SKM-1 (cell line): Measurements from ENCODE around the gene GOLPH3.
"Not testable (repeated sequence)": the region's sequence is repeated elsewhere in the genome, so short reads cannot be mapped to it uniquely, and the experiment has no call there.

Experiments
- DNase-seq: peaks from one replicate; lab custom pipeline; 2025; ENCODE audit not compliant: unreplicated experiment; lab: John Stamatoyannopoulos, UW

Gene GOLPH3

DNA sequence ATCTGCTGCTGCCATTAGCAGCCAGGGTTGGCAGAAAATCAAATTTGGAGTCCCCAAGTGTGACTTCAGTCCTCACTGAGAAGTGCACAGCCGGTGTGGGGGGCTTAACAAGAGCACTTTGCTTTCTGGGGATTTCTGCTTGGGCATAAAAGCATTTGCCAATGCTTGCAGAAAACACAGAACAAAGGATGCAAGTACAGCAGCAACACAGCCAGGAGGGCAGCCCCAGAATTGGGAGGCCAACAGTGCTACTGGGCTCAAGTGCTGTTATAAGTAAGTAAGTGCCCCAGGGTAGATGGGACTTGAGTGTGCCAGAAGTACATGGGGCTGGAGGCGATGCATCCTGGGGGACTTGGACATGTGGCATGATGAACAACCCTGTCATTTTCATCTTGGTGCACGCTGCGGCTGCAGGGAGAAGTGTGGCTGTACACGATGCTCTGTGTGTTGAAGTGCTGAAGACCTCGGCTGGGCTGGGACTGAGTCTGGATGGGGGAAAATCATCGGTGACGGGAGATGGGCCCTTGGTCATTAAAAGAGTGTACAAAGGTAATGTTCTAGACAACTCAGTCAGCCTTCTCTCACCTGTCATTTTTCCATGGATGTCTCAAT lies 73.3 kb downstream of the GOLPH3 start:
- DNase-seq: no peak

DNA sequence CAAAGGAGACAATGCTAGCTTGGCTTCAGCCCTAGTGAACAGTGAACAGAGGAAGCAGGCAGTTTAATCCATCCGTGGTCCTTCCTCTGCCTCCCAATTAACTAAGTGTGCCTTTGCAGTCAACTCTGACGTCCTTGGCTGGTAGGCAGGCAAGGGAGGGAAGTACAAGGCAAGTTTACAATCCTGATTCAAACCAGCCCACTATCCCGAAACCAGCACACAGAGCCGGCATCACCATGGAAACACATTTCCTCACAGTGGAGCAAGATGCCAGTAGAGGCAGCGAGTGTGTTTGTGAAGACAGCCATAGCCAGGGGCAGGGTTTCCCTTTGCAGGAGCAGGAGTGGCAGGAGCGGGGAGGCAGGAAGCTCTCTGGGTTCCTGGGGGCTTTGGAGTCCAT lies 73.9 kb downstream of the GOLPH3 start:
- DNase-seq: no peak

DNA sequence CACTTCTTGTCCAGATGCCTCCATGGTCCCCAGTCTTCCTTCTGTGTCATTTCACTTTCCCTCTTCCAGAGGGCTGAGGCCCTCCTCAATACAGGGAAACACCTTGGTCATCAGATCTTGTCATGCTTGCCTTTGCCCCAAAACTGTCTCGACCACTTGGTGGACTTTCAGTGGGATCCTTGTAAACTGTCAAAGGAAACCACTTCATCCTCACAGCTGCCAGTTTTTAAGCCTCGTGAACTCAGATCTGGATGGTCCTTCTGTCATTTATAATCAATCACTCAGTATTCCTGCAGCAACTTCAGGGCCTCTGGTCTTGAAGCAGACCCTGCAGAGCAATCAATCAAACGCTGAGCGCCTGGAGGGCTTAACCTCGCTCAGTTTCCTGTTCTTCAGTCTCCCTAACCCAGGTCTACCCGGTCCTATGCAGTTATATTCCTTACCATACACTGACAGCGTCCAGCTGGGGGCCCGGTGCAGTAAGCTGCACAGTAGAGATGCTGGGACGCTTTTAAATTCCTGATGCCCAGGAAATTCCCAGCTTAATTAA lies 74.6 kb downstream of the GOLPH3 start:
- no peak for DNase-seq

DNA sequence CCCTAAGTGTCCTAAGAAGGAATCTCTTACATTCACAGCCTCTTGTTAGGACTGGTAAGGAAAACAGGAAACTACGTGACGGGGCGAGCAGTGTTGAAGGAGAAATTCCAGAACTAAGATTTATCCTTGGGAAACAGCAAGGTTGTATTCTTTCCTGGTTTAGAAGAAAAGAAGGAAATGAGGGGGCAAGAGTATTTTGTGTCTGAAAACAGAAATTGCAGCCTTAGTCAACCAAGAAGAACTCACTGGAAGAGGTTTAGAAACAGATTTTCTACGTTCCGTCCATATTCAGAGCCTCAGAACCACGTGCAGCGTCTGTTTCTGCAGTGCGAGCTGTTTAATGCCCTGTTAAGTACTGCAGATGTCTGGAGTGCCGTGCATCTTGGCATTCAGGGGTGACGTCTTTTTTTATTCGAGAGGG lies 75.2 kb downstream of the GOLPH3 start:
- no peak for DNase-seq

DNA sequence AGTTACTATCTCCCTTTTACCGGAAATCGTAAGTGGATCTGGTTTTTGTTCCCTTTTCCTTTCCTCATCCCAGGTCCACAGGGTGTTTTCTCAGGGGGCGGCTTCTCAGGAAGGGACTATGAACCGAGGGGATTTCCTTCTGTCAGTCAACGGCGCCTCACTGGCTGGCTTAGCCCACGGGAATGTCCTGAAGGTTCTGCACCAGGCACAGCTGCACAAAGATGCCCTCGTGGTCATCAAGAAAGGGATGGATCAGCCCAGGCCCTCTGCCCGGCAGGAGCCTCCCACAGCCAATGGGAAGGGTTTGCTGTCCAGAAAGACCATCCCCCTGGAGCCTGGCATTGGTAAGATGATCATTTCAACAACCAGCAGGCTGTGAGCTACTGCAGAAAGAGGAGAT lies 75.8 kb downstream of the GOLPH3 start:
- no peak for DNase-seq

DNA sequence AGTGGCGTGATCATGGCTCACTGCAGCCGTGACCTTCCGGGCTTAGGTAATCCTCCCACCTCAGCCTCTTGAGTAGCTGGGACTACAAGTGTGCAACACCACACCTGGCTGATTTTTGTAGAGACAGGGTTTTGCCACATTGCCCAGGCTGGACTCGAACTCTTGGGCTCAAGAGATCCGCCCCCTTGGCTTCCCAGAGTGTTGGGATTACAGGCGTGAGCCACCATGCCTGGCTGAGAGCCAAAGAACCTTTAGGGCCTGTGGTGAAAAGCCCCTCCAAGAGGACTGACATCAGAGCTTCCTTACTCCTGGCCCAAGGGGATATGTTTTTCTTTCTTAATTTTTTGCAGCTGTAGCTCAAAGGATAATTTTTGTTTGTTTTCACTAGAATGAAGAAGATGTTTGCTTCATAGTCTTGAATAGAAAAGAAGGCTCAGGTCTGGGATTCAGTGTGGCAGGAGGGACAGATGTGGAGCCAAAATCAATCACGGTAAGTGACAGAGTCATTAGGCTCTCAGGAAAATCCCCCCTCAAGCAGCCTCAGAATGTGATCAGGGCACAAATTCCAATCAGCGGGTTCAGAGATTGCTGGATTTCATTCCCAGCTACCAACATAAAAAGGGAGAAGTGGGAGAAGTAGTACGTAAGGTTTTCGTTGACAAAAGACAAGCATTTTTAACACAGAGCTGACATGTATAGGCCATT lies 77.1 kb downstream of the GOLPH3 start:
- DNase-seq: no peak

DNA sequence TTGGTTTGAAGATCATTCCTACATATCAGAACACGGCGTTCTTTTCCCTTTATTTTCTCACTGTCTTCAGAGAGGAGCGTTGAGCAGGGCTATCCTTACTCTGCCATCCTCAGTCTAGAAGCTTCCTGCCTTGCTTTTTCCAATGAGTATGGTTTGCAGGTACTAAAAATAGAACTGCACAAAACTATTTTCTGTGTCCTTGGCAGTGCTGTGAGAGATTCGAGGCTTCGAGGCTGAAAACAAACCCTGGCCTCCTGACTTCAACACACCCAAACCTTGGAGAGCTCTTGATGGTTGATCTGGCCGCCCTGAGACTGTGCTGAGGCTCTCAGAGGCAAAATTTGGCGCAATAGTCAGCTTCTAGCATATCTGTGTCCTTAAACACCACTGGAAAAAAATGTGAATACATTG lies 78.9 kb downstream of the GOLPH3 start:
- no peak for DNase-seq

DNA sequence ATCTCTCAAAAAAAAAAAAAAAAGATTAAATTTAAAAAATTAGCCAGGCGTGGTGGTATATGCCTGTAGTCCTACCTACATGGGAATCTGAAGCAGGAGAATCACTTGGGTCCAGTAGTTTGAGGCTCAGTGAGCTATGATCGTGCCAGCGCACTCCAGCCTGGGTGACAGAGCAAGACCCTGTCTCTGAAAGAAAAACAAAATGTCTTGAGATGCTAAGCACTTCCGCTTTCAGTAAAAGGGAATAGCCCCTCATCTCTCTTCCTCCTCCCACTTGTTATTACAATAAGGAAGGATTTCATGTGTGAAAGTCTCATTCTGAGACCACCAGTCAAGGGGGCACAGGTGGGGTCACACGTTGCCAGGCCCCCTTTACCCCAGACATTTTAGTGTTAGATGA lies 79.4 kb downstream of the GOLPH3 start:
- DNase-seq: no peak

DNA sequence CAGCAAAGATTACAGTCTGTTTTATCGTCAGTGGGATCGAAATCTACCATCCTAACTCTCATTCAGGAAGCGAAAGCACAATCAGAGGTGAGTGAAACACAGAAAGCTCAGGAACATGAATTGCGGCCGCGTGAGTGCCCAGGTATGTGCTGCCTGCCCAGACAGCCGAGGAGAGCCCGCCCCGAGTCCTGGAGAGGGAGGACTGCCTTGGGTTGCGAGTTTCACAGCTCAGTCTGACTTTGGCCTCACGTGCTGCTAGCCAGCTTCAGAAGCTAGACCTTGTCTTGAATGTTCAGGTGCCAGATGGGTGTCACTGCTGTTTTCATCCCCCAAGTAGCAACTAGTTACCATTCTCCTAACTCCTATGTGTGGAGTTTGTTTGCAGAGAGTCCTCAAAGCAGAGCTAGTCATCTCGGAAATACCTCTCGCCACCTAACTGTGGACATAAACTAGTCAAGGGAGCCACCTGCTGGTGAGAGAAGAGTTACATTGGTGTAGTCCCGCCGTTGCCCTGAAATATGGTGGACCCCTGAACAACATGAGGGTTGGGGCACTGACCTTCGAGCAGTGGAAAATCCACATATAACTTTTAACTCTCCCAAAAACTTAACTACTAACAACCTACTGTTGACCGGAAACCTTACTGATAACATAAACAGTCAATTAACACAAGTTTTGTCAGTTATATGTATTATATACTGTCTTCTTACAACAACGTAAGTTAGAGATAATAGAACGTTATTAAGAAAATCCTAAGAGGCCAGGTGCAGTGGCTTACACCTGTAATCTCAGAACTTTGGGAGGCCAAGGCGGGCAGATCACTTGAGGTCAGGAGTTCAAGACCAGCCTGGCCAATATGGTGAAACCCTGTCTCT lies 80.9 kb downstream of the GOLPH3 start:
- peak; percentile 64 for DNase-seq

DNA sequence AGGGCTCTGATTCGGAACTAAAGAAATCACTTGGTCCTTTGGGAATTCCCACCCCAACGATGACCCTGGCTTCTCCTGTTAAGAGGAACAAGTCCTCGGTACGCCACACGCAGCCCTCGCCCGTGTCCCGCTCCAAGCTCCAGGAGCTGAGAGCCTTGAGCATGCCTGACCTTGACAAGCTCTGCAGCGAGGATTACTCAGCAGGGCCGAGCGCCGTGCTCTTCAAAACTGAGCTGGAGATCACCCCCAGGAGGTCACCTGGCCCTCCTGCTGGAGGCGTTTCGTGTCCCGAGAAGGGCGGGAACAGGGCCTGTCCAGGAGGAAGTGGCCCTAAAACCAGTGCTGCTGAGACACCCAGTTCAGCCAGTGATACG lies 83.4 kb downstream of the GOLPH3 start:
- no peak for DNase-seq

DNA sequence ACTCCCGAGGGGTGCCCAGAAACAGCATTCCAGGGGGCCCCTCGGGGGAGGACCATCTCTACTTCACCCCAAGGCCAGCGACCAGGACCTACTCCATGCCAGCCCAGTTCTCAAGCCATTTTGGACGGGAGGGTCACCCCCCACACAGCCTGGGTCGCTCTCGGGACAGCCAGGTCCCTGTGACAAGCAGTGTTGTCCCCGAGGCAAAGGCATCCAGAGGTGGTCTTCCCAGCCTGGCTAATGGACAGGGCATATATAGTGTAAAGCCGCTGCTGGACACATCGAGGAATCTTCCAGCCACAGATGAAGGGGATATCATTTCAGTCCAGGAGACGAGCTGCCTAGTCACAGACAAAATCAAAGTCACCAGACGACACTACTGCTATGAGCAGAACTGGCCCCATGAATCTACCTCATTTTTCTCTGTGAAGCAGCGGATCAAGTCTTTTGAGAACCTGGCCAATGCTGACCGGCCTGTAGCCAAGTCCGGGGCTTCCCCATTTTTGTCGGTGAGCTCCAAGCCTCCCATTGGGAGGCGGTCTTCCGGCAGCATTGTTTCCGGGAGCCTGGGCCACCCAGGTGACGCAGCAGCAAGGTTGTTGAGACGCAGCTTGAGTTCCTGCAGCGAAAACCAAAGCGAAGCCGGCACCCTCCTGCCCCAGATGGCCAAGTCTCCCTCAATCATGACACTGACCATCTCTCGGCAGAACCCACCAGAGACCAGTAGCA lies 83.9 kb downstream of the GOLPH3 start:
- DNase-seq: no peak

DNA sequence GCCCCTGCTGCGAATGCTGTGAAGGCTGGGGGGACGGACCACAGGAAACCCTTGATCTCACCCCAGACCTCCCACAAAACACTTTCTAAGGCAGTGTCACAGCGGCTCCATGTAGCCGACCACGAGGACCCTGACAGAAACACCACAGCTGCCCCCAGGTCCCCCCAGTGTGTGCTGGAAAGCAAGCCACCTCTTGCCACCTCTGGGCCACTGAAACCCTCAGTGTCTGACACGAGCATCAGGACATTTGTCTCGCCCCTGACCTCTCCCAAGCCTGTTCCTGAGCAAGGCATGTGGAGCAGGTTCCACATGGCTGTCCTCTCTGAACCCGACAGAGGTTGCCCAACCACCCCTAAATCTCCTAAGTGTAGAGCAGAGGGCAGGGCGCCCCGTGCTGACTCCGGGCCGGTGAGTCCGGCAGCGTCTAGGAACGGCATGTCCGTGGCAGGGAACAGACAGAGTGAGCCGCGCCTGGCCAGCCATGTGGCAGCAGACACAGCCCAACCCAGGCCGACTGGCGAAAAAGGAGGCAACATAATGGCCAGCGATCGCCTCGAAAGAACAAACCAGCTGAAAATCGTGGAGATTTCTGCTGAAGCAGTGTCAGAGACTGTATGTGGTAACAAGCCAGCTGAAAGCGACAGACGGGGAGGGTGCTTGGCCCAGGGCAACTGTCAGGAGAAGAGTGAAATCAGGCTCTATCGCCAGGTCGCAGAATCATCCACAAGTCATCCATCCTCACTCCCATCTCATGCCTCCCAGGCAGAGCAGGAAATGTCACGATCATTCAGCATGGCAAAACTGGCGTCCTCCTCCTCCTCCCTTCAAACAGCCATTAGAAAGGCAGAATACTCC lies 84.7 kb downstream of the GOLPH3 start:
- no peak for DNase-seq

DNA sequence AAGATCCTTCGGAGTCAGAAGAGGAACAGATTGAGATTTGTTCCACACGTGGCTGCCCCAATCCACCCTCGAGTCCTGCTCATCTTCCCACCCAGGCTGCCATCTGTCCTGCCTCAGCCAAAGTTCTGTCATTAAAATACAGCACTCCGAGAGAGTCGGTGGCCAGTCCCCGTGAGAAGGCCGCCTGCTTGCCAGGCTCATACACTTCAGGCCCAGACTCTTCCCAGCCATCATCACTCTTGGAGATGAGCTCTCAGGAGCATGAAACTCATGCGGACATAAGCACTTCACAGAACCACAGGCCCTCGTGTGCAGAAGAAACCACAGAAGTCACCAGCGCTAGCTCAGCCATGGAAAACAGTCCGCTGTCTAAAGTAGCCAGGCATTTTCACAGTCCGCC lies 85.9 kb downstream of the GOLPH3 start:
- DNase-seq: no peak

DNA sequence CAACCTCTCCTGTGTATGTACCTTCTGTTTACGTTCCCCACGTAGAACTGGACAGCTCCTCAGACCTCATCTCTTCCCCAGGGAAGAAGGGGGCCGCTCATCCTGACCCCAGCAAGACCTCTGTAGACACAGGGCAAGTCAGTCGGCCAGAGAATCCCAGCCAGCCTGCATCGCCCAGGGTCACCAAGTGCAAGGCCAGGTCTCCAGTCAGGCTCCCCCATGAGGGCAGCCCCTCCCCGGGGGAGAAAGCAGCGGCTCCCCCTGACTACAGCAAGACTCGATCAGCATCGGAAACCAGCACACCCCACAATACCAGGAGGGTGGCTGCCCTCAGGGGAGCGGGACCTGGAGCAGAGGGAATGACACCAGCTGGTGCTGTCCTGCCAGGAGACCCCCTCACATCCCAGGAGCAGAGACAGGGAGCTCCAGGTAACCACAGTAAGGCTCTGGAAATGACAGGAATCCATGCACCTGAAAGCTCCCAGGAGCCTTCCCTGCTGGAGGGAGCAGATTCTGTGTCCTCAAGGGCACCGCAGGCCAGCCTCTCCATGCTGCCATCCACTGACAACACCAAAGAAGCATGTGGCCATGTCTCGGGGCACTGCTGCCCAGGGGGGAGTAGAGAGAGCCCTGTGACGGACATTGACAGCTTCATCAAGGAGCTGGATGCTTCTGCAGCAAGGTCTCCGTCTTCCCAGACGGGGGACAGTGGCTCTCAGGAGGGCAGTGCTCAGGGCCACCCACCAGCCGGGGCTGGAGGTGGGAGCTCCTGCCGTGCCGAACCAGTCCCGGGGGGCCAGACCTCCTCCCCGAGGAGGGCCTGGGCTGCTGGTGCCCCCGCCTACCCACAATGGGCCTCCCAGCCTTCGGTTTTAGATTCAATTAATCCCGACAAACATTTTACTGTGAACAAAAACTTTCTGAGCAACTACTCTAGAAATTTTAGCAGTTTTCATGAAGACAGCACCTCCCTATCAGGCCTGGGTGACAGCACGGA lies 86.7 kb downstream of the GOLPH3 start:
- no peak for DNase-seq

DNA sequence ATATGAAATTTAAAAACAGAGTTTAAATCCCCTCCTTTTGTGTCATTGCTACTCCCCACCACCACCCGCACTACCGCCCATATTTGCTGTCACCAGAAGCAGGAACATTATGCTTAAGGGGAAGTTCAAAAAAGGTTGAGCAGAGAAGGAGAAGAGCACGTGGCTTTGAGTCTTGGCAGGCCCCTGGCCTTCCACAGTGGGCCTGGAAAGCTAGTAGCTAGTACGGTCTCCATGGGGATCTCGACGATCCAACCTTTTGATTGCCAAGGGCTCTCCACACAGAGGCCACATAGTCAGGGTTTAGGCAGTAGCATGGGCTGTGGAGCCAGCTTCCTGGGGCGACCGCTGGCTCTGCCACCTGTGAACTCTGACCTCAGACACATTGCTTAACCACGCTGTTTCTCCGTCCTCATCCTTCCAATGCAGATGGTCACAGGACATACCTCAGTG lies 90.1 kb downstream of the GOLPH3 start:
- DNase-seq: no peak

DNA sequence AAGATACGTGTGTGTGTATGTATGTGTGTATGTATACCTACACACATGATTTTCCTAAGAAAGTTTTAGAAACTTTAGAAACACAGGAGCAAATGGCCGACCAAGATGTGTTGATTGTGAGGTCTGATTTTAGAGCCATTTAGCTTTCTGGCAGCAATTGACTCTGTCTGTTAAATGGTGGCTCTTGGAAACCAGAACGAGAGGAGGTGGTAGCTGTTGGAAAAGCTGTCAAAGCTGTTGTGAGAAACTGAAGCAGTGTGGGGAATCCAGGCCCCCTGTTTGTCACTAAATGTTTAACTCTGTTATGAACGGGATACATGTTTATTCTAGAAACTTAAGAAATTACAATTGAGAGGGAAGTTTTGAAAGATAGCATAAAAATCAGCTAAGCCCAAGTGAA lies 91.4 kb downstream of the GOLPH3 start:
- no peak for DNase-seq

DNA sequence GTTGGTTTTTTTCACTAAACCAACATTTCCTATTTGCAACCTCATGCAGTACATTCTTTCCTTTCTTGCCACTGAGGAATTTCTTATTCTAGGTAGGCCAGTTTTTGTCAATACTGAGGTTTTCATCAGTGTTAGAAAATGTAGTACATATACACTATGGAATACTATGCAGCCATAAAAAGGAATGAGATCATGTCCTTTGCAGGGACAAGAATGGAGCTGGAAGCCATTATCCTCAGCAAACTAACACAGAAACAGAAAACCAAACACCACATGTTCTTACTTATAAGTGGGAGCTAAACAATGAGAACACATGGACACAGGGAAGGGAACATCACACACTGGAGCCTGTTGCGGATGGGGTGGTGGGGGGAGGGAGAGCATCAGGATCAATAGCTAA lies 93.6 kb downstream of the GOLPH3 start:
- not testable (repeated sequence) for DNase-seq

DNA sequence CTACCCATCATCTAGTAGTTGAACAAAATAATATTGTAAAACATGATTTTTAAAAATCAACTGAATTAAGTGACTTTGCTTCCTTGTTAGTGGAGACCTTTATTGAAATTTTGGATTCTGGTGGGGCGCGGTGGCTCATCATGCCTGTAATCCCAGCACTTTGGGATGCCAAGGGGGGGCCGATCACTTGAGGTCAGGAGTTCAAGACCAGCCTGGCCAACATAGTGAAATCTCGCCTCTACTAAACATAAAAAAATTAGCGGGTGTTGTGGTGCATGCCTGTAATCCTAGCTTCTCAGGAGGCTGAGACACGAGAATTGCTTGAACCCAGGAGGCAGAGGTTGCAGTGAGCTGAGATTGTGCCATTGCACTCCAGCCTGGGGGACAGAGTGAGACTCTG lies 95.3 kb downstream of the GOLPH3 start:
- DNase-seq: not testable (repeated sequence)
